HepG2 (cell line): ENCODE data around the gene OSER1. TPM values are rescaled to one million over a fixed set of nuclear protein-coding genes. Genes with fewer than 3 reads are reported as not detected.

ENCODE experiments used
- E2F2 ChIP-seq: sonication (generic); formaldehyde crosslinking; IDR thresholded peaks from 2 replicates; pipeline ENCODE4 v1.4.0; 2020; ENCODE audit warnings: missing genetic modification reagents, borderline replicate concordance
- KLF16 ChIP-seq, 2 experiments: sonication (generic) in 1 of 2; formaldehyde crosslinking in 1 of 2; IDR thresholded peaks; 2 replicates each; pipeline versions ENCODE4 v1.6.1 to v1.8.0; 2016 to 2023; ENCODE audit warnings: missing genetic modification reagents in 2 of 2, missing compliant biosample characterization in 1 of 2
- MZF1 ChIP-seq: sonication (generic); formaldehyde crosslinking; IDR thresholded peaks from 2 replicates; pipeline ENCODE4 v1.8.1; 2023; ENCODE audit warnings: mild to moderate bottlenecking, missing genetic modification reagents, borderline replicate concordance
- RAD21 ChIP-seq: fragments of 450-650 bp; formaldehyde crosslinking; IDR thresholded peaks from 2 replicates; pipeline ENCODE4 v1.5.0; 2020; ENCODE audit warnings: mild to moderate bottlenecking
- TBX2 ChIP-seq: sonication (generic); formaldehyde crosslinking; IDR thresholded peaks from 2 replicates; pipeline ENCODE4 v1.5.0; 2020; ENCODE audit warnings: missing genetic modification reagents, mild to moderate bottlenecking, borderline replicate concordance
- ZNF224 ChIP-seq: sonication (generic); formaldehyde crosslinking; IDR thresholded peaks from 2 replicates; pipeline ENCODE4 v1.5.0; 2020; ENCODE audit warnings: mild to moderate bottlenecking, missing genetic modification reagents
- ZNF318 ChIP-seq: sonication (generic); formaldehyde crosslinking; IDR thresholded peaks from 2 replicates; pipeline ENCODE4 v1.4.0; 2020; ENCODE audit warnings: mild to moderate bottlenecking, missing genetic modification reagents
- ZNF484 ChIP-seq: sonication (generic); formaldehyde crosslinking; IDR thresholded peaks from 2 replicates; pipeline ENCODE4 v1.5.1; 2020; ENCODE audit warnings: mild to moderate bottlenecking, low read depth, missing genetic modification reagents, borderline replicate concordance
- ZNF530 ChIP-seq: sonication (generic); formaldehyde crosslinking; IDR thresholded peaks from 2 replicates; pipeline ENCODE4 v1.5.0; 2020; ENCODE audit warnings: low read depth, mild to moderate bottlenecking, missing genetic modification reagents
- ZNF615 ChIP-seq: sonication (generic); formaldehyde crosslinking; IDR thresholded peaks from 2 replicates; pipeline ENCODE4 v1.5.0; 2020; ENCODE audit warnings: mild to moderate bottlenecking, missing genetic modification reagents, borderline replicate concordance
- ZNF746 ChIP-seq: sonication (generic); formaldehyde crosslinking; IDR thresholded peaks from 2 replicates; pipeline ENCODE4 v1.8.0; 2022; ENCODE audit warnings: mild to moderate bottlenecking, missing genetic modification reagents
- ZNF749 ChIP-seq: sonication (generic); formaldehyde crosslinking; IDR thresholded peaks from 2 replicates; pipeline ENCODE4 v1.8.0; 2022; ENCODE audit warnings: mild to moderate bottlenecking, missing genetic modification reagents, moderate library complexity, borderline replicate concordance
- ZNF83 ChIP-seq: sonication (generic); formaldehyde crosslinking; IDR thresholded peaks from 2 replicates; pipeline ENCODE4 v1.4.0; 2020; ENCODE audit warnings: missing genetic modification reagents, mild to moderate bottlenecking, borderline replicate concordance
- ZNF850 ChIP-seq: sonication (generic); formaldehyde crosslinking; conservative IDR thresholded peaks from 2 replicates; pipeline ENCODE4 v1.9.0; 2021; ENCODE audit warnings: mild to moderate bottlenecking, missing genetic modification reagents
- polyA plus RNA-seq, 8 experiments: library from polyadenylated mRNA; depleted of rRNA in 3 of 8; stranded (reverse) in 7 of 8; unstranded in 1 of 8; fragments of >200 nt; fragmentation: Illumina TruSeq in 4 of 8; extraction: Trizol in 4 of 8; gene quantifications; 2 replicates each; pipeline versions ENCODE4 v1.2.1 to v1.2.3, GENCODE V29; 2011 to 2016; ENCODE audit warnings: low read depth in 4 of 8, missing spikeins in 1 of 8, mixed read lengths in 1 of 8; ENCODE audit not compliant: insufficient read depth in 1 of 8
- total RNA-seq, 5 experiments: library from RNA; depleted of rRNA; stranded (reverse); fragments of >200 nt; fragmentation: Illumina TruSeq; extraction: Trizol; gene quantifications; 2 replicates each; pipeline ENCODE4 v1.2.3, GENCODE V29; 2016; ENCODE audit warnings: low read depth in 1 of 5
- TF ChIP-seq, protein P1 (sequence below): sonication (generic); formaldehyde crosslinking; IDR thresholded peaks from 2 replicates; pipeline ENCODE4 v1.4.0; 2020; ENCODE audit warnings: missing genetic modification reagents

The OSER1 gene
- total and polyA plus RNA-seq, 2 of the 13 experiments (the other 11 are each of a cell fraction or from before 2014, with no cell fraction given), result 71.2 to 71.5 TPM

DNA sequence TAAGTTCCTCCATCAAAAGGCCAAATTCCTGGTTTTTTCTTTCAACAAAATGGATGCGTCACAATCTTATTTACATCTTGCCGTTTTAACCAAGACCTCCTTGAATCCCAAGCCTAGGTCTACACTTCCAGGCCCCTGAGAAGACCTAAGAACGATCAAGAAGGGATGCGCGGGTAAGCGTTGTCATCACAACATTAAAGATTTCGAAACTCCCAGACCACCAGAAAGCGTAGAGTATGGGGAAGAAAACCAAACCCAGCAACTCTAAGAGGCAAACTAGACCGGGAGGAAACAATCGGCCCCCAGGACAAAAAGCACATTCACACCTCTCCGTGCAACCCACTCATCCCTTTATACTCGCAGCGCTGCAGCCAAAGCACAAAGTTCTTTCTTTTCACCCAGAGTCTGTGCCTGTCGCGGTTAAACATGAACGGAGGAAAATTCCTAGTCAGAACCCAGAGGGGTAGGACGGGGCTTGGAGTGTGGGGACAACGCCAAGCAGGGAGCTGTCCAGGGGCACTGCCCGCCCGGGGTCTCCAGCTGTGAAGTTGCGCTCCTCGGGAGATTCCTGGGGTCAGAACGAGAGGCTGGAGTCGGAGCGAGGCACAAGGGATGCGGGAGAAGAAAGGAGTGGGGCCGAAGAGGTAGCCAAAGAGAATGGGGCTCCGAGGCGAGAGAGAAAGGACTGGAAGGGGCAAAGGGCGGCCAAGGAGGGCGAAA, 725 bp downstream of the OSER1 start (continued):
- TF ChIP-seq ZNF318 (CRISPR knock-in tag) (no peak), ZNF83 (0 out of 2 replicates have a peak, but pooled peaks have one; percentile 30), KLF16 (CRISPR knock-in tag; IDR thresholded peaks at IDR 0.05) (0 out of 4 replicates have a peak, but pooled peaks of 1 of the 2 experiments have one; percentile 1), MZF1 (no peak), RAD21 (no peak), TBX2 (no peak), ZNF530 (CRISPR knock-in tag) (no peak), ZNF615 (CRISPR knock-in tag) (peak; percentile 94), ZNF224 (CRISPR knock-in tag) (no peak), ZNF746 (peak; percentile 24; the same call in 1 of the 2 replicates), ZNF749 (CRISPR knock-in tag) (peak; percentile 57; the same call in 1 of the 2 replicates), ZNF850 (no peak), E2F2 (CRISPR knock-in tag) (no peak), ZNF484 (no peak)
- TF ChIP-seq, protein P1, sequence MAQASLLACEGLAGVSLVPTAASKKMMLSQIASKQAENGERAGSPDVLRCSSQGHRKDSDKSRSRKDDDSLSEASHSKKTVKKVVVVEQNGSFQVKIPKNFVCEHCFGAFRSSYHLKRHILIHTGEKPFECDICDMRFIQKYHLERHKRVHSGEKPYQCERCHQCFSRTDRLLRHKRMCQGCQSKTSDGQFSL (CRISPR knock-in tag), result peak; percentile 14; the same call in 1 of the 2 replicates
